Endothelial cell of umbilical vein (primary cell): ENCODE data around the gene FAM78A. TPM values are rescaled to one million over a fixed set of nuclear protein-coding genes. Genes with fewer than 3 reads are reported as not detected.

Experiments
- BruUV-seq: library from RNA; stranded (reverse); fragments of 400-500 nt; replicated peaks from 2 replicates; lab custom pipeline; 2021; lab: Mats Ljungman, UMichigan
- CTCF ChIA-PET: fragments of 300-600, 350-600 bp; sonication (Branson Sonifier 250); formaldehyde crosslinking; loops from one replicate; lab custom pipeline; 2021; ENCODE audit warnings: antibody characterized with exemption, inconsistent platforms; lab: Charles Lee
- POLR2A ChIA-PET: fragments of 300-600, 350-600 bp; sonication (Branson Sonifier 250); formaldehyde crosslinking; loops from one replicate; lab custom pipeline; 2021; ENCODE audit warnings: antibody characterized with exemption, inconsistent platforms; lab: Charles Lee
- DNase-seq: peaks from one replicate; pipeline ENCODE4 v3.0.0-alpha.2; 2011; ENCODE audit warnings: low read depth, low spot score
- FAIRE-seq: peaks from 2 replicates; lab custom pipeline; 2011; peaks lifted over from hg19 to GRCh38; lab: Jason Lieb, UNC
- H2AFZ ChIP-seq: 2 replicates; pipeline ENCODE4 v1.6.0; 2012; ENCODE audit warnings: low read depth, low read length, control low read depth, inconsistent platforms
- H3K27ac ChIP-seq: 2 replicates; pipeline ENCODE4 v1.5.1; 2011; ENCODE audit warnings: low read depth, mild to moderate bottlenecking, control low read depth, low read length, moderate library complexity; ENCODE audit not compliant: insufficient read depth
- H3K27me3 ChIP-seq, 2 experiments: 2 replicates each; pipeline versions ENCODE4 v1.6.0 to v1.6.1; 2011; ENCODE audit warnings: low read length in 2 of 2, mixed read lengths in 1 of 2; ENCODE audit not compliant: control insufficient read depth in 2 of 2, insufficient read depth in 2 of 2
- H3K36me3 ChIP-seq, 2 experiments: 2 replicates in 1 of 2; 3 replicates in 1 of 2; pipeline ENCODE4 v1.5.1; 2011; ENCODE audit warnings: low read length in 2 of 2, mild to moderate bottlenecking in 1 of 2, moderate library complexity in 1 of 2; ENCODE audit not compliant: control insufficient read depth in 2 of 2, insufficient read depth in 2 of 2; ENCODE audit errors: extremely low read depth in 1 of 2
- H3K4me1 ChIP-seq: 3 replicates; pipeline ENCODE4 v1.5.1; 2011; ENCODE audit warnings: mild to moderate bottlenecking, low read length; ENCODE audit not compliant: control insufficient read depth, insufficient read depth; ENCODE audit errors: extremely low read depth
- H3K4me2 ChIP-seq: 2 replicates; pipeline ENCODE4 v1.6.1; 2011; ENCODE audit warnings: low read length, control low read depth, mixed read lengths; ENCODE audit not compliant: insufficient read depth
- H3K4me3 ChIP-seq, 3 experiments: fragments of 200-600 bp in 1 of 3; sonication (generic), shearing (Covaris generic) in 1 of 3; replicated peaks in 1 of 3; 2 replicates each; pipeline ENCODE4 v1.5.1; 2011 to 2016; ENCODE audit warnings: control low read depth in 3 of 3, low read length in 3 of 3, mild to moderate bottlenecking in 2 of 3, inconsistent platforms in 1 of 3, low read depth in 1 of 3, moderate library complexity in 1 of 3; ENCODE audit not compliant: insufficient read depth in 1 of 3
- H3K79me2 ChIP-seq: 2 replicates; pipeline ENCODE4 v1.6.0; 2012; ENCODE audit warnings: low read length, inconsistent platforms; ENCODE audit not compliant: control insufficient read depth, insufficient read depth
- H3K9ac ChIP-seq: replicated peaks from 2 replicates; pipeline ENCODE3; 2011; ENCODE audit warnings: low read length, control low read depth; ENCODE audit not compliant: insufficient read depth; ENCODE audit errors: extremely low read depth
- H3K9me1 ChIP-seq: replicated peaks from 3 replicates; pipeline ENCODE4 v1.6.0; 2011; ENCODE audit warnings: mild to moderate bottlenecking, low read length; ENCODE audit not compliant: control insufficient read depth, insufficient read depth; ENCODE audit errors: extremely low read depth
- H3K9me3 ChIP-seq: replicated peaks from 2 replicates; pipeline ENCODE4 v1.5.1; 2012; ENCODE audit warnings: low read length, inconsistent platforms; ENCODE audit not compliant: control insufficient read depth, insufficient read depth
- H4K20me1 ChIP-seq: replicated peaks from 2 replicates; pipeline ENCODE3; 2011; ENCODE audit warnings: mild to moderate bottlenecking, low read length; ENCODE audit not compliant: control insufficient read depth, insufficient read depth; ENCODE audit errors: extremely low read depth
- EZH2 ChIP-seq: IDR thresholded peaks from 2 replicates; pipeline ENCODE4 v1.6.1; 2012; ENCODE audit warnings: borderline replicate concordance, low read depth, mild to moderate bottlenecking, moderate library complexity, low read length, inconsistent platforms; ENCODE audit not compliant: severe bottlenecking
- FOS ChIP-seq: IDR thresholded peaks from 2 replicates; pipeline ENCODE4 v1.6.1; 2011; ENCODE audit warnings: mild to moderate bottlenecking, low read length, moderate library complexity, borderline replicate concordance; ENCODE audit not compliant: insufficient read depth
- GATA2 ChIP-seq: IDR thresholded peaks from 2 replicates; pipeline ENCODE4 v1.7.0; 2011; ENCODE audit warnings: low read depth, mild to moderate bottlenecking, moderate library complexity, mixed read lengths, low read length; ENCODE audit not compliant: insufficient read length, insufficient read depth
- JUN ChIP-seq: IDR thresholded peaks from 2 replicates; pipeline ENCODE4 v1.6.1; 2011; ENCODE audit warnings: borderline replicate concordance, low read depth; ENCODE audit not compliant: insufficient read length, insufficient read depth
- MYC ChIP-seq: IDR thresholded peaks from one replicate; pipeline ENCODE4 v1.6.1; 2011; ENCODE audit warnings: mild to moderate bottlenecking, low read depth, low read length
- POLR2A ChIP-seq: IDR thresholded peaks from 2 replicates; pipeline ENCODE4 v1.6.1; 2012; ENCODE audit warnings: low read depth, mild to moderate bottlenecking, control low read depth, low read length
- POLR2AphosphoS5 ChIP-seq: IDR thresholded peaks from 2 replicates; pipeline ENCODE4 v1.6.1; 2012; ENCODE audit warnings: low read depth, mild to moderate bottlenecking, control low read depth, low read length, moderate library complexity; ENCODE audit not compliant: insufficient read depth
- dilution Hi-C: fragments of 300-500 bp; cut with MboI; formaldehyde crosslinking; loops from one replicate; pipeline ENCODE4 v1.15.0; 2019; ENCODE audit warnings: low sequenced_read_pairs; ENCODE audit not compliant: extremely low pct_ligation_motif_present
- intact Hi-C: fragments of 100-400 bp; cut with micrococcal nuclease; formaldehyde crosslinking; loops from one replicate; pipeline ENCODE4 v1.10.0; 2022
- polyA plus RNA-seq, 4 experiments: library from polyadenylated mRNA; depleted of rRNA in 3 of 4; stranded (reverse) in 3 of 4; unstranded in 1 of 4; fragments of >200 nt; gene quantifications; 2 replicates each; pipeline versions ENCODE4 v1.2.1 to v1.2.3, GENCODE V29; 2011 to 2012; ENCODE audit warnings: missing spikeins in 1 of 4
- total RNA-seq: library from RNA; stranded (reverse); gene quantifications from 2 replicates; pipeline ENCODE4 v1.2.3, GENCODE V29; 2021
- TF ChIP-seq, protein P1 (sequence below), 2 donors: IDR thresholded peaks; 1 replicate in 1 of 2; 2 replicates in 1 of 2; pipeline ENCODE4 v1.5.1; 2011; ENCODE audit warnings: low read length in 2 of 2, mild to moderate bottlenecking in 2 of 2, moderate library complexity in 2 of 2, control low read depth in 1 of 2, inconsistent platforms in 1 of 2, low read depth in 1 of 2; ENCODE audit not compliant: insufficient read depth in 1 of 2; ENCODE audit errors: extremely low read depth in 1 of 2
- TF ChIP-seq, protein P2 (sequence below): IDR thresholded peaks from 2 replicates; pipeline ENCODE4 v1.6.1; 2011; ENCODE audit not compliant: insufficient read depth, insufficient read length

Gene FAM78A
- total and polyA plus RNA-seq, 2 donors (not counting 3 experiments of a cell fraction or from before 2014, with no cell fraction given) = 34.0 to 37.4 TPM

DNA sequence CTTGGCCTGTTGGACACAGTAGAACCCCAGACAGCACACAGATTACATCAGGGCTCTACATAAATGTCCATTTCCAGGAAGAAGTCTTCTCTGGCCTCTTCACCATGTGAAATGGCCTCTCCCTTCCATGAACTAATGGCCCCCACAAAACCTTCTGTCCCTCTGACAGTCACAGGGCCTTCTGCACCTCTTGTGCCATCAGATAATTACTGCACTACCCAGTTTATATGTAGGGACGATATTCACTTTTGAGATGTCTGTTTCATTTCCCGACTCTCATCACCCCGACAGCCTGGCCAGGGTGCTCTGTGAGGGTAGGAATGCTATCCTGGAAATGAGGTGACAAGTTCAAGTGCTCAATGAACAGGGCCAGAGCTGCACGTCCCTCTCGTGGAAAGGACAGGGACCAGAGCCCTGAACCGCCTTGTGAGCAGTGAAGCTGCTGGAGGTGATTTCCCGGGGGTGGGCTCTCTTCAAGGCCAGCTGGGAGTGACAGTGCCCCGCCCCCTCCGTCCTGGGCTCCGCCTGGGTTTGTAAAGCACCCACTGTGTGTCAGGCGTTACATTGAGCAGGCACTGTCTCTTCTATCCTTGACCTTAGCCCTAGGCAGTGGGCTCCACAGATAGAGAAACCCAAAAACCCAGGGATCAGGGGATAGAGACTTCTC lies 3.0 kb upstream of the FAM78A start:
- dilution Hi-C loops (no loop called here), intact Hi-C loops (no loop called here)
- Histone ChIP-seq H3K9me1 (no peaks in the 10 kb centered on the region), H3K4me2 (no peak overlapping the region), H3K27ac (no peak overlapping the region), H3K27me3 (peaks cover 20 to 23% of the 10 kb centered on the region in 2 experiments), H4K20me1 (no peaks in the 10 kb centered on the region), H3K9ac (no peak overlapping the region), H2AFZ (no peak overlapping the region), H3K9me3 (no peaks in the 10 kb centered on the region), H3K4me3 (no peak overlapping the region), H3K36me3 (no peaks in the 10 kb centered on the region), H3K79me2 (peaks cover 20% of the 10 kb centered on the region), H3K4me1 (peaks cover 17% of the 10 kb centered on the region)
- DNase-seq = no peak
- POLR2A ChIA-PET = interaction anchor here (0.6 kb wide), 1 partner anchor 9 kb away, joined by 7 read pairs; no protein-coding TSS in a partner anchor
- TF ChIP-seq POLR2A (no peak), POLR2AphosphoS5 (no peak), JUN (no peak), GATA2 (no peak), FOS (no peak), EZH2 (no peak), MYC (no peak)
- TF ChIP-seq, protein P1, sequence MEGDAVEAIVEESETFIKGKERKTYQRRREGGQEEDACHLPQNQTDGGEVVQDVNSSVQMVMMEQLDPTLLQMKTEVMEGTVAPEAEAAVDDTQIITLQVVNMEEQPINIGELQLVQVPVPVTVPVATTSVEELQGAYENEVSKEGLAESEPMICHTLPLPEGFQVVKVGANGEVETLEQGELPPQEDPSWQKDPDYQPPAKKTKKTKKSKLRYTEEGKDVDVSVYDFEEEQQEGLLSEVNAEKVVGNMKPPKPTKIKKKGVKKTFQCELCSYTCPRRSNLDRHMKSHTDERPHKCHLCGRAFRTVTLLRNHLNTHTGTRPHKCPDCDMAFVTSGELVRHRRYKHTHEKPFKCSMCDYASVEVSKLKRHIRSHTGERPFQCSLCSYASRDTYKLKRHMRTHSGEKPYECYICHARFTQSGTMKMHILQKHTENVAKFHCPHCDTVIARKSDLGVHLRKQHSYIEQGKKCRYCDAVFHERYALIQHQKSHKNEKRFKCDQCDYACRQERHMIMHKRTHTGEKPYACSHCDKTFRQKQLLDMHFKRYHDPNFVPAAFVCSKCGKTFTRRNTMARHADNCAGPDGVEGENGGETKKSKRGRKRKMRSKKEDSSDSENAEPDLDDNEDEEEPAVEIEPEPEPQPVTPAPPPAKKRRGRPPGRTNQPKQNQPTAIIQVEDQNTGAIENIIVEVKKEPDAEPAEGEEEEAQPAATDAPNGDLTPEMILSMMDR (IDR thresholded peaks at IDR 0.05; ENCODE audit: extremely low read depth in 1 of 2, insufficient read depth in 1 of 2, low read depth in 1 of 2, low read length in 2 of 2) = no peak
- TF ChIP-seq, protein P2, sequence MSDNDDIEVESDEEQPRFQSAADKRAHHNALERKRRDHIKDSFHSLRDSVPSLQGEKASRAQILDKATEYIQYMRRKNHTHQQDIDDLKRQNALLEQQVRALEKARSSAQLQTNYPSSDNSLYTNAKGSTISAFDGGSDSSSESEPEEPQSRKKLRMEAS = no peak
- CTCF ChIA-PET = interaction anchor here (0.8 to 2.8 kb wide), 2 partner anchors 11 to 57 kb away, joined by 3 to 11 read pairs; partner anchors contain the start of gene PLPP7
- no peak for FAIRE-seq
- no TSS peak for BruUV-seq
